HG02973 (cell line): Measurements from ENCODE around the gene CPXM1.
"Not testable (repeated sequence)": the region's sequence is repeated elsewhere in the genome, so short reads cannot be mapped to it uniquely, and the experiment has no call there.

Source experiments
- ATAC-seq: cut with Tn5 transposase; IDR thresholded peaks from one replicate; pipeline ENCODE4 v1.9.1; 2021; ENCODE audit warnings: moderate library complexity; ENCODE audit not compliant: unreplicated experiment

CPXM1 gene

GRCh38 chr20:2800521-2801285, at the start of gene CPXM1:
Gene CPXM1 (minus strand): TSS chr20:2800627. CDS start chr20:2800572, 55 bp downstream.
- ATAC-seq: peak; percentile 49

GRCh38 chr20:2849529-2849928, 49.1 kb upstream of the CPXM1 start:
- ATAC-seq: no peak

- ATAC-seq: no peak
Measured at GRCh38 chr20:2847802-2848201, 47.4 kb upstream of the CPXM1 start.

GRCh38 chr20:2846698-2847097, 46.3 kb upstream of the CPXM1 start:
- no peak for ATAC-seq

- no peak for ATAC-seq
Measured at GRCh38 chr20:2845607-2846006, 45.2 kb upstream of the CPXM1 start.

- peak; percentile 27 for ATAC-seq
Measured at GRCh38 chr20:2840967-2841531, 40.6 kb upstream of the CPXM1 start.

- peak; percentile 88 for ATAC-seq
Measured at GRCh38 chr20:2840138-2840966, 39.9 kb upstream of the CPXM1 start, which contains the start of the genes PCED1A and VPS16. Gene PCED1A (minus strand): TSS chr20:2840655. CDS start chr20:2839912, 743 bp downstream. Gene VPS16 (plus strand): TSS chr20:2840745. CDS start chr20:2840775, 30 bp downstream.

GRCh38 chr20:2839732-2840137, 39.3 kb upstream of the CPXM1 start:
- no peak for ATAC-seq

GRCh38 chr20:2838847-2839671, 38.6 kb upstream of the CPXM1 start:
- ATAC-seq: no peak

- ATAC-seq: no peak
Measured at GRCh38 chr20:2838170-2838797, 37.9 kb upstream of the CPXM1 start.

- ATAC-seq: no peak
Measured at GRCh38 chr20:2837221-2837960, 37.0 kb upstream of the CPXM1 start.

GRCh38 chr20:2836035-2836434, 35.6 kb upstream of the CPXM1 start:
- ATAC-seq: no peak

GRCh38 chr20:2835331-2835796, 34.9 kb upstream of the CPXM1 start:
- ATAC-seq: no peak

GRCh38 chr20:2834401-2835110, 34.1 kb upstream of the CPXM1 start:
- no peak for ATAC-seq

- no peak for ATAC-seq
Measured at GRCh38 chr20:2833761-2834160, 33.3 kb upstream of the CPXM1 start.

- ATAC-seq: not testable (repeated sequence)
Measured at GRCh38 chr20:2831206-2831605, 30.8 kb upstream of the CPXM1 start.

GRCh38 chr20:2829376-2829775, 28.9 kb upstream of the CPXM1 start:
- no peak for ATAC-seq

GRCh38 chr20:2826655-2827054, 26.2 kb upstream of the CPXM1 start:
- ATAC-seq: no peak

- no peak for ATAC-seq
Measured at GRCh38 chr20:2825761-2826160, 25.3 kb upstream of the CPXM1 start.
